ENCODE measurements around the gene PROZ.

The PROZ gene

DNA sequence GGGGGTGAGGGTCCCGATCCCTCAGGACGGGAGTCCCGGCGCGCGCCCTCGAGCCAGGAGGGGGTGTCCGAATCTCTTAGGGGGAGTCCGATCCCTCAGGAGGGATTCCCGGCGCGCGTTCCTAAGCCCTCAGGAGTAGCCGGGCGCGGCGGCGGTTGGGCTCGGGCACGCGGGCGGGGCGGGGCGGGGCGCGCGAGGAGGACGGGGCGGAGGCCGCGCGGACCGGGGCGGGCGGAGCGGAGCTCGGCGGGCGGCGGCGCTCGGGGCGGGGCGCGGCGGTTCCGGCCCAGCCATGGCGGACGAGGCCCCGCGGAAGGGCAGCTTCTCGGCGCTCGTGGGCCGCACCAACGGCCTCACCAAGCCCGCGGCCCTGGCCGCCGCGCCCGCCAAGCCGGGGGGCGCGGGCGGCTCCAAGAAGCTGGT is 50.9 kb downstream of the PROZ start, which contains the start of gene CUL4A:
Gene CUL4A, plus strand, starts transcription at position 278 of the 423 bp plus-strand sequence. Its CDS starts 15 bp downstream, at position 293.
- DNase-seq: peak; percentile 80

DNA sequence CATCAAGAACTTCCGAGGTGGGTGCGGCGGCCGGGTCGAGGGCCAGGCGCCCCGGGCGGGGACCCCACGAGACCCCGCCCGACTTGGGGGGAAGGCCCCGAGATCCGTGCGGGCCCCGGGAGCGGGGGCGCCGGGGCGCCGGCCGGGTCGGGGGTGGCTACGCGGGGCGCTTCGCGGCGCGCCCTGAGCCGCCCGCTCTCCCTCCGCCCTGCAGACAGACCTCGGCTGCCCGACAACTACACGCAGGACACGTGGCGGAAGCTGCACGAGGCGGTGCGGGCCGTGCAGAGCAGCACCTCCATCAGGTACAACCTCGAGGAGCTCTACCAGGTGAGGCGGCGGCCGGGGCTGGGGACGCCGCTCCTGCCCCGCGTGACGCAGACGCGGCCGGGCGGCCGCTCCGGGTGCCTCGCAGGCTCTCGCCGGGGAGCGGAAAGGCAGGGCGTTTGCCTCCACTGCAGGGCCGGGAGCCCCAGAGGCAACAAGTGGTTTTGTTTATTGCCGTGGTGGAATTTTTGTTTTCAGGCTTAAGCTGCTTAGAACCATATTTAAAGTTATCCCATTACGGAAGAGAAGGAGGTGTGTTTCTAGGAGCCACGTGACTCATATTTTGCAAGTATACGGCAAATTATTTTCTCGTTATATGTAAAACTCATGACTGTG is 51.4 kb downstream of the PROZ start:
- peak; percentile 18 for DNase-seq

DNA sequence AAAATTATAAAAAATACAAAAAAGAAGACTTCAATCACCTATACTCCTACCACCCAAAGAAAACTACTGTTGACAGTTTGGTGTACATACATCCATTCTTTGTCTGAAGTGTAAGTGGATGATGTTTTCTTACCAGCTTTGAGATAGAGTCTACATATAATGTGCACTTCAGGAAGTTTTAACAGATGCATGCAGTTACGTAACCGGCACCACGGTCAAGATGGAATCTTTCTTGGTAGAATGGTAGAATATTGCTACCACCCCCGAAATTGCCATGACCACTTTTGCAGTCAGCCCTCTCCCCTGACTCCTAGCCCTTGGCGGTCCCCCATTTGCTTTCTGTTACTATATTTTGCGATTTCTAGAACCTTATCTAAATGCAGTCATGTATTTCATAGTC is 52.4 kb downstream of the PROZ start:
- no peak for DNase-seq

DNA sequence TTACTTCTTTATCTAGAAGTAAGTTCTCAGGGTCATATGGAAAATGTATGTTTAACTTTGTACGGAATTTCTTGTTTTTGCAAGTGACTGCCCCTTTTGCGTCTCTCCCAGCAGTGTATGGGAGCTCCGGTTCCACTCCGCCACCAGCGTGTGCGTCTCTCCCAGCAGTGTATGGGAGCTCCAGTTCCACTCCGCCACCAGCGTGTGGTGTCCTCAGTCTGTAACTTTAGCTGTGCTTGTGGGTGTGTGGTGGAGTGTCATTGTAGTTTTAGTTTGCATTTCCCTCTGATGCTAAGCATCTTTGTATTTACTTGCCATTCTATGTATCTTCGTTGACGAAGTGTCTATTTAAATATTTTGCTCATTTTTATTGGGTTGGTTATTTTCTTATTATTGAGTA is 53.3 kb downstream of the PROZ start:
- no peak for DNase-seq

DNA sequence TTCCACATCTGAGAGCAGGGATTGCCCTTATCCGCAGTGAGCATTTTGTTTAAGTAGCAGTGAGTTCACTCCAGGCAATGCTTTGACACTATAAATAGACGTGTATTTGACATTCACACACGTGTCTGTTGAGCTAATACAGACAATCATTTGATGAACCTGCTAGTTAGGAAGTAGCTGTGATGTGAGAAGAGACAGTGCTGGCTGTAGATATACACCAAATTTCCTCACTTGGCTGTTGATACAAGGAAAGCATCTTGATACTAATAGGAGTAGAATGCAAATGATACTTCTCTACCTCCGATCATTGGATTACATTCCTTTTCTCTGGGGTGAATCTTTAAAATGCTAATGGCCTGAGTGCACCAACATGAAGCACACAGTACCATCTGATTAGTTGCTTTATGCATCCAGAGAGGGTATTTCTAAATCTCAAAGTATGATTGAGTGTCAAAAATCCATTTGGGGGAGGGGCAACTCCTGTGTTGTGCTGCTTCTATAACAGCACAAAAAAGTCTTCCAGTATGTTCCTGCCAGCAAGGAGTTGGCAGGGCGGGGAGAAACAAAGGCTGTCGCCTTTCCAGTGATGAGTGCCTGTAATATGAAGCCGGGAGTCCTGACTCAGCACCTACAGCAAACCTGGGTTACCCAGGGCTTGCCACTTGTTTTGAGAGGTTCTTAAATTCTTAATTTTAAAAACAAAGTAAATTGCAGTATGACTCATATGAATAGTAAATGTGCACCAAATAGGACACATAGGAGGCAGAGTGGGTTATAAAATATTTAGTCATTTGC is 58.0 kb downstream of the PROZ start:
- peak; percentile 40 for DNase-seq

DNA sequence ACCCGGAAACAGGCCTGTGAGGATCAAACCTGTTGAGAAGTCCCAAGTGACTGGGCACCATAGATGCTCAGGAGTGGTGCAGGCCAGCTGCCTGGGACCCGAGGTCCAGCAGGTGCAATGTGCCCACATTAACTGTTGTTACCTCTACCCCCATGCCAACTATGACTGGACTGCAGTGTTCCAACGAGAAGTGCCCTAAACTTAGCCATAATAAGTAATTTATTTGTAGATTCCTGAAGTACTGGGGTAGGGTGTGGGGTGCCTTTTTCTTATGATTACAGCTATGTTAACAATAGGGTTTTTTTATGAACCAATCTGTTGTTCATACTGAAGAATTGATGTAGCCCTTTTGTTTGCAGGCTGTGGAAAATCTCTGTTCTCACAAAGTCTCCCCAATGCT is 60.1 kb downstream of the PROZ start:
- DNase-seq: no peak

DNA sequence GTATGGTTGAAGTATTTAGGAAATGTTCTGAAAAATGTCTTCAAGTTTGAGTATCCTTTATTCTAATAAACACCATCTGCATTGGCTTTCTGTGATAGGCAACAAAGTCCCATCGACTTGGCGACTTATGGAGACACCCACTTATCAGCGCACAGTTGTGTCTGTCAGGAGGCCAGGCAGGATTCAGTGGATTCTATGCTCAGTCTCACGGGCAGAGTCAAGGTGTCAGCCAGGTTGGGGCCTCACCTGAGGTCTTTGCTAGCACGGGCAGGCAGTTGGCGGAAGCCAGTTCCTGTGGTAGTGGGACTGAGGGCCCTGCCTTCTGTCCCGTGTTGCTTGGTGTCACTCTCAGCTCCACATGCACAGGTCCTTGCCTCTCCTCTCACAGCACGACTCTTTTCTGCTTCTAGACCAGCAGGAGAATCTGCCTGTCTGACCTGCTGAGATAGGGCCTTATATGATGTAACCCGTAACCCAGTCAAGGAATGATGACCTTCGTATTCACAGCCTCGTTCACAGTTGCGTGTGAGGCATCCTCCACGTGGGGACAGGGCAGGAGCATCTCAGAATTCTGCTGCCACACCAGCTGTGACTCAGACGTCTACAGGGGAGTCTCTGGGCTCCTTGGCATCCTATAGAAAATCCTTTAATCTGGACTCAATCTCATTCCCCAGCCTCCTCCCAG is 61.0 kb downstream of the PROZ start:
- DNase-seq: no peak

DNA sequence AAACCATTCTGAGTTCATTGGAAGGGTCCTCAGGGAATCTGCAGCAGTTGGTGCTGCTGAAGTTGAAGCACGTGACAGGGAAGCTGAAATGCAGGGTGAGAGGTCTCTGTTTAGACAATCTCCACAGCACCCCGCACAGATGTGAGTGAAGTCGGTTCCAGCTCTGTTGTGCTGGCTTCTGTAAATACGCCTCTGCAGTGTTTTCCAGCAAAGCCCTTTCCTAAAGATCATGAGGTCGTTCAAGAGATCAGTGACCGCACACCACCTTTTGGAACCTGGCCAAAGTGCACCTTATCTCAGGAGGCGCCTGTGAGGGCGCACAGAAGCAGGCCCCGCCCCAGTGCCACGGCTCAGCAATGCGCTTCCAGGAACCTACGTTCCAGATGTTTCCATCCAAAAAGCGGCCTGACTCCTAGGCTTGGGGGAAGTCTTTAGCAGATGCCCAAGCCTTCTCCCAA is 61.7 kb downstream of the PROZ start:
- DNase-seq: no peak

DNA sequence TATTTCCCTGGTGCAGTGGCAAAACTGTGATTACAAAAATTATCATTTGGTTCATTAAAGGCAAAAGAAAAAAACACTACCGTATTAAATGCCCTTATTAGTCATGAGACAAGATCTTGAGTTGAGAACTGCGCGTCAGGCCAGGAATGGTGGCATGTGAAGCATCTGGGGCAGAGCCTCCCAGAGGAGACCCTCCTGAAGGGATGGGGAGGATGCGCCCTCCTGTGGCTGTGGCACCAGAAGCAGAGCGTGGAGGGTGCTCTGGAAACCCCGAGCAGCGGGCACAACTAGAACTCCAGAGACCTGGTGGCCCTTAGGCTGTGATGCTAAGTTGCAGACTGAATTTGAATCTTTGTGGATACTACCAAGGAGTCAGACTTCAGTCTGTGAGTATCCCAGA is 62.4 kb downstream of the PROZ start:
- no peak for DNase-seq
